NB4 (cell line): Measurements from ENCODE around the gene DNAH1.

Experiments used
- DNase-seq: peaks from one replicate; pipeline ENCODE4 v3.0.0; 2010; ENCODE audit warnings: low read depth
- H3K4me3 ChIP-seq: one replicate; pipeline ENCODE4 v1.5.1; 2011; ENCODE audit warnings: mild to moderate bottlenecking, low read depth, low read length, moderate library complexity
- MYC ChIP-seq: IDR thresholded peaks from 2 replicates; pipeline ENCODE4 v1.6.1; 2011; ENCODE audit warnings: low read depth, low read length
- POLR2A ChIP-seq: IDR thresholded peaks from 2 replicates; pipeline ENCODE4 v1.6.1; 2011; ENCODE audit warnings: mild to moderate bottlenecking; ENCODE audit not compliant: insufficient read length; ENCODE audit errors: extremely low read depth
- TF ChIP-seq, protein P1 (sequence below): IDR thresholded peaks from one replicate; pipeline ENCODE4 v1.5.1; 2012; ENCODE audit warnings: low read depth, low read length
- TF ChIP-seq, protein P2 (sequence below): IDR thresholded peaks from 2 replicates; pipeline ENCODE4 v1.6.1; 2011; ENCODE audit warnings: low read depth, low read length

The DNAH1 gene

GRCh38 chr3:52406231-52406661 is 90.1 kb downstream of the DNAH1 start:
- no peak for DNase-seq
- TF ChIP-seq, protein P1, sequence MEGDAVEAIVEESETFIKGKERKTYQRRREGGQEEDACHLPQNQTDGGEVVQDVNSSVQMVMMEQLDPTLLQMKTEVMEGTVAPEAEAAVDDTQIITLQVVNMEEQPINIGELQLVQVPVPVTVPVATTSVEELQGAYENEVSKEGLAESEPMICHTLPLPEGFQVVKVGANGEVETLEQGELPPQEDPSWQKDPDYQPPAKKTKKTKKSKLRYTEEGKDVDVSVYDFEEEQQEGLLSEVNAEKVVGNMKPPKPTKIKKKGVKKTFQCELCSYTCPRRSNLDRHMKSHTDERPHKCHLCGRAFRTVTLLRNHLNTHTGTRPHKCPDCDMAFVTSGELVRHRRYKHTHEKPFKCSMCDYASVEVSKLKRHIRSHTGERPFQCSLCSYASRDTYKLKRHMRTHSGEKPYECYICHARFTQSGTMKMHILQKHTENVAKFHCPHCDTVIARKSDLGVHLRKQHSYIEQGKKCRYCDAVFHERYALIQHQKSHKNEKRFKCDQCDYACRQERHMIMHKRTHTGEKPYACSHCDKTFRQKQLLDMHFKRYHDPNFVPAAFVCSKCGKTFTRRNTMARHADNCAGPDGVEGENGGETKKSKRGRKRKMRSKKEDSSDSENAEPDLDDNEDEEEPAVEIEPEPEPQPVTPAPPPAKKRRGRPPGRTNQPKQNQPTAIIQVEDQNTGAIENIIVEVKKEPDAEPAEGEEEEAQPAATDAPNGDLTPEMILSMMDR, result no peak
- no peak for TF ChIP-seq POLR2A
- TF ChIP-seq, protein P2, sequence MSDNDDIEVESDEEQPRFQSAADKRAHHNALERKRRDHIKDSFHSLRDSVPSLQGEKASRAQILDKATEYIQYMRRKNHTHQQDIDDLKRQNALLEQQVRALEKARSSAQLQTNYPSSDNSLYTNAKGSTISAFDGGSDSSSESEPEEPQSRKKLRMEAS, result no peak
- no peak for TF ChIP-seq MYC

DNA sequence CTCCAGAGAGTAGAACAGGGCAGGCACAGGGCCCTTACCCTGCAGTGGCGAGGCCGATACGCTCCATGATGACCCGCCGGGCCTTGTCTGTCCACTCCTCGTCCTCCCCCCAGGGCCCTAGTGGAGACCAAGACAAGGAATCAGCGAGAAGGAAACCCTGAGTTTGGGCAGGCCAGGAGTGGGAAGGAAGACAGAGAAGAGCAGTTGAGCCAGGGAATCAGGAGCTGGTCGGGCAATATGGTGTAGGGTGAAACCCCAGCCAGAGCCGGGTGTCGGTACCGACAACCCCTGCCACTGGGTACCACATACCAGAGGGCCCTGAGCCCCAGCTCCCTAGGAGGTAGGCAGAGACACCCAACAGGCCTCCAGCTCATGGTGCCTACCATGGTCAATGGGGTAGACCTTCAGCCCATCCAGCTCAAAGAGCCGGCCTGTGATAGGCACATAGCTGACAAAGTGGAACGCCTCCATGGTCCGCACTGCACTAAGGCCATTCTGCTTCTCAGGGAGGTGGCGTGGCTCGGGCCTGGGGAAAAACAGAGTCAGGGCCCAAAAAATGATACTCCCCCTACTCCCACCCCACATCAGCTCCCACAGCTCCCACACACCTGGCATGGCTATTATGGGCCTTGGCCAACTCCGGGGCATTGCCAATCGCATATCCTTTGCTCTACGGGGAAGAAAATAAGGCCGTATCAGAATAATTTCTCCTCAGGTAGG is 90.8 kb downstream of the DNAH1 start:
- H3K4me3 ChIP-seq, result no peak overlapping the region
- DNase-seq, result no peak
- TF ChIP-seq MYC (no peak), POLR2A (no peak)
- TF ChIP-seq, protein P1, result no peak
- TF ChIP-seq, protein P2, result no peak

More at GRCh38 chr3:52406231-52406661, 90.1 kb downstream of the DNAH1 start:
- H3K4me3 ChIP-seq, result no peak overlapping the region

DNA sequence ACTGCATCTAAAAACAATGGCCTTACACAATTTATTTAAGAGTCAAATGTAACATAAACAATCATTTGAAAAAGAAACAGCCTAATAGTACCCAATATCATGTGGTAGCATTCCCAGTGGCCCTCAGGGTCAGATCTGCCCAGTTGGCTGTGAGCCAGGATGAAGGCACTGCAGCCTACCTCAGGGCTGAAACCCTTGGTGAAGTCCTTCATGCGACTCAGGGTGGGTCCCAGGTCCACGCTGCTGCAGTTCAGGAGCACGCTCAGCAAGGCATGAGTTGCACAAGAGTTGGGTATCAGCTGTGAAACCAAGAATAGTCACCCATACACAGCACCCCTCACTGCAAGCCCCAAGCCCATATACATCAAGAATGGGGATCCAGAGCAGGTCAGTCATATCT is 91.7 kb downstream of the DNAH1 start:
- no peak for DNase-seq
- TF ChIP-seq, protein P2, result no peak
- TF ChIP-seq POLR2A (no peak), MYC (no peak)
- TF ChIP-seq, protein P1, result no peak
- H3K4me3 ChIP-seq, result peak overlapping the region; percentile 21

DNA sequence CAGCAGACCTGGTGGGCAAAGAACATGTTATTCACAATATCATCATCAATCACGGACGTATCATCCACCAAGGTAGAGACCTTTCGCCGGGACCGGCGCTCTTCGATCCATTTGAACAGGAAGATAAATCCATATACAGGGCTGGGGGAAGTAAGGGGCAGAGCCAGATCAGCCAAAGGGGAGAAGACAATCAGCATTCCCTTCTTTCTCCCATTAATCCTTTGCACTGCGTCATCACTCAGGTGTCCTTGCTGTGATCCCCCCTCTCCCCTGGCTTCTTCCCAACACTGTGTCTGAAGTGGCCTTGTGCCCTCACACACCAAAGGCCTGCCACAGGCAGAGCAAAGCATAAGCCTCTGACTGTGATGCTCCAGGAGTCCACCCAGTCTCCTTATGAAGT is 92.3 kb downstream of the DNAH1 start:
- H3K4me3 ChIP-seq, result peak overlapping the region; percentile 80
- TF ChIP-seq, protein P1, result no peak
- TF ChIP-seq MYC, result no peak
- TF ChIP-seq POLR2A, result no peak
- TF ChIP-seq, protein P2, result no peak
- no peak for DNase-seq

DNA sequence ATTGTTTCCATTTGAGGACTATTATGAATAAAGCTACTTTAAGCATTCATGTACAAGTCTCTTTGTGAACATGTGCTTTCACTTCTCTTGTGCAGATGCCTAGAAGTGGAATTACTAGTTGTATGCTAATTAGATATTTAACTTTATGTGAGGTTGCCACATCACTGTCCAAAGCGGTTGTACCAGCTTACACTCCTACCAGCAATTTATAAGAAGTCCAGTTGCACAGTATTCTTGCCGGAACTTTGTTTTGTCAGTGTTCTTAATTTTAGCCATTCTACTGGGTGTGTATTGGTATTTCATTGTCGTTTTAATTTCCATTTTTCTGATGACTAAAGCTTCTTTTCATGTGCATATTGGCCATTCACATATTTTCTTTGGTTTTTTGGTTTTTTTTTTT is 99.7 kb downstream of the DNAH1 start:
- H3K4me3 ChIP-seq, result no peak overlapping the region
- DNase-seq, result no peak
- TF ChIP-seq, protein P1, result no peak
- TF ChIP-seq MYC, result no peak
- no peak for TF ChIP-seq POLR2A
- TF ChIP-seq, protein P2, result no peak
